HepG2 (cell line): ENCODE results near the gene DRAXIN. TPM values are rescaled to one million over a fixed set of nuclear protein-coding genes. Genes with fewer than 3 reads are reported as not detected.

Experiments
- ATAC-seq: fragments of 200-7000 bp; cut with Tn5 transposase; 3 replicates; pipeline ENCODE4 v1.9.1; 2020; ENCODE audit warnings: mild to moderate bottlenecking, moderate library complexity
- BruUV-seq: library from RNA; stranded (reverse); fragments of 400-500 nt; replicated peaks from 2 replicates; lab custom pipeline; 2021; lab: Mats Ljungman, UMichigan
- CTCF ChIA-PET: fragments of 300-600 bp; formaldehyde crosslinking; extraction: SDS; loops from one replicate; lab custom pipeline; 2021; ENCODE audit warnings: low total read pairs, inconsistent platforms, low intra/inter-chr PET ratio; lab: Yijun Ruan, JAX
- POLR2A ChIA-PET: fragments of 350-600 bp; sonication (Branson Sonifier 250); formaldehyde crosslinking; loops from one replicate; lab custom pipeline; 2020; ENCODE audit warnings: antibody characterized with exemption, inconsistent platforms; lab: Yijun Ruan, JAX
- DNase-seq: peaks from one replicate; pipeline ENCODE4 v3.0.0-alpha.2; 2015; ENCODE audit warnings: low spot score
- FAIRE-seq: peaks from 3 replicates; lab custom pipeline; 2011; peaks lifted over from hg19 to GRCh38; lab: Jason Lieb, UNC
- H2AFZ ChIP-seq: one replicate; pipeline ENCODE4 v1.6.1; 2011; ENCODE audit warnings: low read length, inconsistent platforms
- H3K27ac ChIP-seq: fragments of 300-600 bp; 3 replicates; pipeline ENCODE4 v1.8.0; 2011; ENCODE audit warnings: mixed run types, mild to moderate bottlenecking, mixed read lengths, low read length, inconsistent platforms; ENCODE audit not compliant: insufficient read depth; ENCODE audit errors: extremely low read length
- H3K27me3 ChIP-seq, 2 experiments: fragments of 200-600 bp in 1 of 2; 2 replicates in 1 of 2; 3 replicates in 1 of 2; pipeline versions ENCODE4 v1.6.0 to v1.8.0; 2011; ENCODE audit warnings: low read length in 2 of 2, mild to moderate bottlenecking in 2 of 2, moderate library complexity in 2 of 2, inconsistent platforms in 1 of 2; ENCODE audit not compliant: insufficient read depth in 2 of 2, control insufficient read depth in 1 of 2
- H3K36me3 ChIP-seq, 2 experiments: fragments of 200-600 bp in 1 of 2; replicated peaks in 1 of 2; 2 replicates in 1 of 2; 3 replicates in 1 of 2; pipeline versions ENCODE4 v1.5.1 to v1.8.0; 2011; ENCODE audit warnings: low read length in 2 of 2, inconsistent platforms in 1 of 2; ENCODE audit not compliant: insufficient read depth in 2 of 2, control insufficient read depth in 1 of 2
- H3K4me1 ChIP-seq: 2 replicates; pipeline ENCODE4 v1.5.1; 2012; ENCODE audit warnings: low read length, inconsistent platforms; ENCODE audit not compliant: insufficient read depth
- H3K4me2 ChIP-seq: 2 replicates; pipeline ENCODE4 v1.6.0; 2011; ENCODE audit warnings: low read depth, low read length, inconsistent platforms
- H3K4me3 ChIP-seq, 3 experiments: fragments of 200-600 bp in 1 of 3; sonication (generic), shearing (Covaris generic) in 1 of 3; replicated peaks in 1 of 3; 2 replicates each; pipeline ENCODE4 v1.5.1; 2011 to 2016; ENCODE audit warnings: low read length in 3 of 3, inconsistent platforms in 2 of 3, low read depth in 2 of 3, mild to moderate bottlenecking in 2 of 3, control low read depth in 1 of 3, mixed read lengths in 1 of 3; ENCODE audit not compliant: insufficient read depth in 1 of 3
- H3K79me2 ChIP-seq: one replicate; pipeline ENCODE4 v1.6.1; 2011; ENCODE audit warnings: low read length, inconsistent platforms; ENCODE audit not compliant: insufficient read depth
- H3K9ac ChIP-seq: 2 replicates; pipeline ENCODE4 v1.6.0; 2011; ENCODE audit warnings: mild to moderate bottlenecking, low read depth, low read length, inconsistent platforms; ENCODE audit not compliant: insufficient read depth
- H3K9me3 ChIP-seq: 2 replicates; pipeline ENCODE4 v1.5.1; 2012; ENCODE audit warnings: mild to moderate bottlenecking, low read length
- H4K20me1 ChIP-seq: 2 replicates; pipeline ENCODE4 v1.6.0; 2011; ENCODE audit warnings: inconsistent platforms, mild to moderate bottlenecking, low read length, moderate library complexity; ENCODE audit not compliant: insufficient read depth
- ATRX ChIP-seq: sonication (generic); formaldehyde crosslinking; IDR thresholded peaks from 2 replicates; pipeline ENCODE4 v1.4.0; 2020; ENCODE audit warnings: missing genetic modification reagents, borderline replicate concordance
- BRD4 ChIP-seq: sonication (generic); formaldehyde crosslinking; IDR thresholded peaks from 2 replicates; pipeline ENCODE4 v1.4.0; 2020; ENCODE audit warnings: missing genetic modification reagents
- CAMTA2 ChIP-seq: sonication (generic); formaldehyde crosslinking; IDR thresholded peaks from 2 replicates; pipeline ENCODE4 v1.4.0; 2020; ENCODE audit warnings: mild to moderate bottlenecking, missing genetic modification reagents, borderline replicate concordance
- FOXO1 ChIP-seq: sonication (generic); formaldehyde crosslinking; IDR thresholded peaks from 2 replicates; pipeline ENCODE4 v1.4.0; 2020; ENCODE audit warnings: missing genetic modification reagents
- HNRNPH1 ChIP-seq: fragments of 200-400 bp; formaldehyde crosslinking; optimal IDR thresholded peaks from 2 replicates; pipeline ENCODE3; 2017; ENCODE audit warnings: mild to moderate bottlenecking, low read depth, low read length
- HOMEZ ChIP-seq: IDR thresholded peaks from 2 replicates; pipeline ENCODE4 v1.6.1; 2016; ENCODE audit warnings: low read depth
- PTBP1 ChIP-seq: fragments of 200-400 bp; formaldehyde crosslinking; IDR thresholded peaks from 2 replicates; pipeline ENCODE4 v1.6.1; 2018; ENCODE audit warnings: low read length, low read depth; ENCODE audit not compliant: poor library complexity, severe bottlenecking
- RFX3 ChIP-seq: IDR thresholded peaks from 2 replicates; pipeline ENCODE4 v1.6.1; 2016; ENCODE audit warnings: missing biosample characterization, missing genetic modification reagents
- ZBTB4 ChIP-seq: sonication (generic); formaldehyde crosslinking; IDR thresholded peaks from 2 replicates; pipeline ENCODE4 v1.4.0; 2020; ENCODE audit warnings: missing genetic modification reagents, mild to moderate bottlenecking, borderline replicate concordance
- ZFP41 ChIP-seq: sonication (generic); formaldehyde crosslinking; IDR thresholded peaks from 2 replicates; pipeline ENCODE4 v1.4.0; 2020; ENCODE audit warnings: mild to moderate bottlenecking, missing genetic modification reagents, borderline replicate concordance
- WGBS: methylation state at CpG from one replicate; pipeline ENCODE4 v1.1.6; 2017; ENCODE audit warnings: low lambda C conversion rate; 5-methylcytosine and 5-hydroxymethylcytosine counted together
- in situ Hi-C: cut with HindIII; loops from 2 replicates; pipeline ENCODE4 v1.10.0; 2017; ENCODE audit warnings: low pct_unique_long_range_greater_than_20kb; ENCODE audit not compliant: extremely low pct_ligation_motif_present
- intact Hi-C: fragments of 100-400 bp; cut with micrococcal nuclease; formaldehyde crosslinking; loops from one replicate; pipeline ENCODE4 v1.10.0; 2022; ENCODE audit not compliant: unreplicated experiment
- polyA plus RNA-seq, 8 experiments: library from polyadenylated mRNA; depleted of rRNA in 3 of 8; stranded (reverse) in 7 of 8; unstranded in 1 of 8; fragments of >200 nt; fragmentation: Illumina TruSeq in 4 of 8; extraction: Trizol in 4 of 8; gene quantifications; 2 replicates each; pipeline versions ENCODE4 v1.2.1 to v1.2.3, GENCODE V29; 2011 to 2016; ENCODE audit warnings: low read depth in 4 of 8, missing spikeins in 1 of 8, mixed read lengths in 1 of 8; ENCODE audit not compliant: insufficient read depth in 1 of 8
- total RNA-seq, 5 experiments: library from RNA; depleted of rRNA; stranded (reverse); fragments of >200 nt; fragmentation: Illumina TruSeq; extraction: Trizol; gene quantifications; 2 replicates each; pipeline ENCODE4 v1.2.3, GENCODE V29; 2016; ENCODE audit warnings: low read depth in 1 of 5

Gene DRAXIN
- total and polyA plus RNA-seq, 2 of the 13 experiments (the other 11 are each of a cell fraction or from before 2014, with no cell fraction given), result 0.02 TPM; not detected in 1

- TF ChIP-seq ZBTB4 (CRISPR knock-in tag) (no peak), FOXO1 (CRISPR knock-in tag) (no peak)
- TF ChIP-seq, all 625 proteins: peak for 0
These were observed 50.5 kb downstream of the DRAXIN start (continued) for GRCh38 chr1:11741919-11742558.

GRCh38 chr1:11744287-11744686 is 52.8 kb downstream of the DRAXIN start:
- 92% methylated on average over 9 of the region's 9 CpGs for WGBS
- ATAC-seq, result no peak
- BruUV-seq, result no TSS peak
- H3K36me3 ChIP-seq, result peaks cover 0 to 1% of the 10 kb centered on the region in 2 experiments; a peak in 2 of 5 replicates
- H3K27me3 ChIP-seq, result no peaks in the 10 kb centered on the region
- CTCF ChIA-PET, result no interaction called here
- H3K79me2 ChIP-seq, result no peaks in the 10 kb centered on the region
- intact Hi-C loops, result no loop called here
- DNase-seq, result no peak
- no peak overlapping the region for H3K9ac ChIP-seq
- H3K27ac ChIP-seq, result no peak overlapping the region
- no peaks in the 10 kb centered on the region for H4K20me1 ChIP-seq
- no peak for TF ChIP-seq ZFP41 (CRISPR knock-in tag)
- no peak for TF ChIP-seq RFX3
- no peak for TF ChIP-seq CAMTA2
- no peak for TF ChIP-seq PTBP1
- no peak for TF ChIP-seq ATRX
- TF ChIP-seq HOMEZ, result no peak
- no peak for TF ChIP-seq BRD4 (CRISPR knock-in tag)
- TF ChIP-seq HNRNPH1, result no peak
- TF ChIP-seq, all 625 proteins: peak for 0
- Histone ChIP-seq H3K4me3 (no peak overlapping the region), H2AFZ (no peak overlapping the region), H3K4me2 (no peak overlapping the region), H3K9me3 (no peaks in the 10 kb centered on the region), H3K4me1 (peaks cover 5% of the 10 kb centered on the region; the same call in 1 of the 2 replicates)
- in situ Hi-C loops, result no loop called here
- POLR2A ChIA-PET, result no interaction called here
- FAIRE-seq, result no peak
